Transverse colon (tissue), 4 donors: Measurements from ENCODE around the gene MYH15.

Source experiments
- EP300 ChIP-seq: sonication (generic); formaldehyde crosslinking; IDR thresholded peaks from one replicate; pipeline ENCODE4 v1.6.1; 2017; ENCODE audit warnings: antibody characterized with exemption, low read depth
- POLR2A ChIP-seq: fragments of 450-650 bp; IDR thresholded peaks from one replicate; pipeline ENCODE4 v1.6.1; 2016; ENCODE audit warnings: antibody characterized with exemption, mild to moderate bottlenecking, moderate library complexity
- POLR2AphosphoS5 ChIP-seq, 3 donors: sonication (generic); formaldehyde crosslinking; IDR thresholded peaks; one replicate each; pipeline ENCODE4 v1.6.1; 2016; ENCODE audit warnings: antibody characterized with exemption in 3 of 3
- TF ChIP-seq, protein P1 (sequence below), 5 experiments: fragments of 200-600 bp in 3 of 5; fragments of 450-650 bp in 2 of 5; sonication (generic) in 3 of 5; IDR thresholded peaks; 1 replicate in 2 of 5; 2 replicates in 3 of 5; pipeline ENCODE4 v1.5.1; 2016 to 2017; ENCODE audit warnings: antibody characterized with exemption in 5 of 5, inconsistent platforms in 3 of 5, mild to moderate bottlenecking in 2 of 5, moderate library complexity in 1 of 5

DNA sequence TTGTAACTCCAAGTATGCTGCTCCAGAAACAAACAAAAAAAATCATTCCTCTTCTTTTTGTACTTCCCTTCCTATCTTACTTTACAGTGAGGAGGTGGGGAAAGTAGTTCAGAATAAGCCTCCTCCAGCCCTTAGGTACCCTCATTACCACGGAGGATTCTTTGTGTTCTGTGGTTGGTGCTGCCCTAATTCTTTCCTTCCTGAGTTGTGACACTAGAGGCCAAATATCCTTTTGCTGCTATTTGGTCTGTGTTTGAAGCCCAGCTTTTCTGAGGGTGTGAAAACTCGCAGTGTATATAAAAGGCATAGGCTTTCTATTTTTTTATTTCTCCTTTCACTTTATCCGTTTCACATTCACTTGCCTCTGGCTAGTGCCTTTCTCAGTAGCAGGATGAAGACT, 115.8 kb downstream of the MYH15 start:
- TF ChIP-seq, protein P1, sequence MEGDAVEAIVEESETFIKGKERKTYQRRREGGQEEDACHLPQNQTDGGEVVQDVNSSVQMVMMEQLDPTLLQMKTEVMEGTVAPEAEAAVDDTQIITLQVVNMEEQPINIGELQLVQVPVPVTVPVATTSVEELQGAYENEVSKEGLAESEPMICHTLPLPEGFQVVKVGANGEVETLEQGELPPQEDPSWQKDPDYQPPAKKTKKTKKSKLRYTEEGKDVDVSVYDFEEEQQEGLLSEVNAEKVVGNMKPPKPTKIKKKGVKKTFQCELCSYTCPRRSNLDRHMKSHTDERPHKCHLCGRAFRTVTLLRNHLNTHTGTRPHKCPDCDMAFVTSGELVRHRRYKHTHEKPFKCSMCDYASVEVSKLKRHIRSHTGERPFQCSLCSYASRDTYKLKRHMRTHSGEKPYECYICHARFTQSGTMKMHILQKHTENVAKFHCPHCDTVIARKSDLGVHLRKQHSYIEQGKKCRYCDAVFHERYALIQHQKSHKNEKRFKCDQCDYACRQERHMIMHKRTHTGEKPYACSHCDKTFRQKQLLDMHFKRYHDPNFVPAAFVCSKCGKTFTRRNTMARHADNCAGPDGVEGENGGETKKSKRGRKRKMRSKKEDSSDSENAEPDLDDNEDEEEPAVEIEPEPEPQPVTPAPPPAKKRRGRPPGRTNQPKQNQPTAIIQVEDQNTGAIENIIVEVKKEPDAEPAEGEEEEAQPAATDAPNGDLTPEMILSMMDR (IDR thresholded peaks at IDR 0.05): no peak
- no peak for TF ChIP-seq POLR2A
- no peak for TF ChIP-seq EP300
- TF ChIP-seq POLR2AphosphoS5 (IDR thresholded peaks at IDR 0.05): no peak
